ENCODE data around the gene KRT35.

DNA sequence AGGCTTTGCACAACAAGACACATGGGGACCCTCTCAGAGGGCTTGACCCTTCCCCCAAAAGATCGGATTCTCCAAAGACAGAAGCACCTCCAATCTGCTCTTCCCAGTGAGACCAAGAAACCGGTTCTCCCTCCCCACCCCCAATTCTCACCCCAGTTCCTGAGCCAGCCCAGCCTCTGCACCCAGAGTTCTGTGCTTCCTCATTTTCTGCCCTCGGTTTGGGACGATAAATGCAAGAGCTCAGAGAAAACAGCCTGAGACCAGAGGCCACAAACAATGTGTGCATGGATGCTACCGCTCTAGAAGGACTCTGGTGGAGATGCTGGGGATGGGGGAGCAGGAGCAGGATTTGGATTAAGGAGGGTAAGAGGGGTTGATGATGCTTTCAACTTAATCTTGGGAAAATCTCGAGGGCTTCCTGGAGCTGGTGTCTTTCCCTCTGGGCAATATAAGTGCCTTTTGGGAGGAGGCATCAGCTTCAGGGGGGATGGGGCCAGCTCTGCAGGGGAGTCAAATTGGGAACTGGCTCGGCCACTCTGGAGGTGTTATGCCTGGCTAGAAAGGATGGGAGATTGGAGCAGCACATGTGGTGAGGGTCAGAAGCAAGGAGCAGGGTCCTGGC is 31.7 kb upstream of the KRT35 start:
- TF ChIP-seq, protein P1, sequence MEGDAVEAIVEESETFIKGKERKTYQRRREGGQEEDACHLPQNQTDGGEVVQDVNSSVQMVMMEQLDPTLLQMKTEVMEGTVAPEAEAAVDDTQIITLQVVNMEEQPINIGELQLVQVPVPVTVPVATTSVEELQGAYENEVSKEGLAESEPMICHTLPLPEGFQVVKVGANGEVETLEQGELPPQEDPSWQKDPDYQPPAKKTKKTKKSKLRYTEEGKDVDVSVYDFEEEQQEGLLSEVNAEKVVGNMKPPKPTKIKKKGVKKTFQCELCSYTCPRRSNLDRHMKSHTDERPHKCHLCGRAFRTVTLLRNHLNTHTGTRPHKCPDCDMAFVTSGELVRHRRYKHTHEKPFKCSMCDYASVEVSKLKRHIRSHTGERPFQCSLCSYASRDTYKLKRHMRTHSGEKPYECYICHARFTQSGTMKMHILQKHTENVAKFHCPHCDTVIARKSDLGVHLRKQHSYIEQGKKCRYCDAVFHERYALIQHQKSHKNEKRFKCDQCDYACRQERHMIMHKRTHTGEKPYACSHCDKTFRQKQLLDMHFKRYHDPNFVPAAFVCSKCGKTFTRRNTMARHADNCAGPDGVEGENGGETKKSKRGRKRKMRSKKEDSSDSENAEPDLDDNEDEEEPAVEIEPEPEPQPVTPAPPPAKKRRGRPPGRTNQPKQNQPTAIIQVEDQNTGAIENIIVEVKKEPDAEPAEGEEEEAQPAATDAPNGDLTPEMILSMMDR (IDR thresholded peaks at IDR 0.05 in 4 of 5, conservative IDR thresholded peaks at IDR 0.05 in 1 of 5): no peak
- TF ChIP-seq POLR2A (IDR thresholded peaks at IDR 0.05): no peak

Data from gastrocnemius medialis (tissue), 4 donors.